SH-SY5Y (cell line): ENCODE results near the gene NBL1.

Experiments
- GATA2 ChIP-seq: IDR thresholded peaks from 2 replicates; pipeline ENCODE4 v1.6.1; 2011; ENCODE audit warnings: mild to moderate bottlenecking, low read depth, low read length
- GATA3 ChIP-seq: IDR thresholded peaks from 2 replicates; pipeline ENCODE4 v1.6.1; 2011; ENCODE audit warnings: low read depth, mild to moderate bottlenecking, low read length, moderate library complexity

DNA sequence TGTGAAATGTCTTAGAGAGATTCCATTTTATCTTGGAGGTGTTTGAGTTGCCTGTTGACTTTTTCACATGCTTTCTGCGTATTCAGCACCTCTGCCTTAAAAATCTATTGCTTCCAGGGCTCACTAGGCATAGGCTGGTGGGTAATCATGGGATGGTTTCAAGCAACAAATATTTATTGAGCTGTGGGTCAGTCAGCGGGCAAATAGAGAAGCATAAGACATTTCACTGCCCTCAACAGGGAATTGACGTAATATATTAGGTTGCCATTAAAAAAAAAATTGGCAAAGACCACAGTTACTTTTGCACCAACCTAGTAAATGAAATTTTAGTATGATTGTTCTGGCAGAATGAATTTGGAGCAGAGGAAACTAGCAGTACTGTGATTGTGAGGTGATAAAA lies 44.3 kb upstream of the NBL1 start:
- TF ChIP-seq GATA2 (no peak), GATA3 (no peak)
